Prostate gland (tissue), 2 donors: ENCODE results near the gene KLHL6. TPM values are rescaled to one million over a fixed set of nuclear protein-coding genes. Genes with fewer than 3 reads are reported as not detected.

Experiments used
- DNase-seq: peaks from one replicate; pipeline ENCODE4 v3.0.0-alpha.2; 2019; ENCODE audit warnings: low spot score
- H3K27ac ChIP-seq, 2 donors: fragments of 200-600 bp; sonication (generic); 2 replicates each; pipeline ENCODE4 v1.5.1; 2017 to 2019
- H3K27me3 ChIP-seq: fragments of 200-600 bp; sonication (generic); replicated peaks from 2 replicates; pipeline ENCODE4 v1.5.1; 2019; ENCODE audit not compliant: insufficient read depth
- H3K36me3 ChIP-seq, 2 donors: fragments of 200-600 bp; sonication (generic); 1 replicate in 1 of 2; 2 replicates in 1 of 2; pipeline versions ENCODE4 v1.5.1 to v1.8.1; 2017 to 2019
- H3K4me1 ChIP-seq: fragments of 200-600 bp; sonication (generic); replicated peaks from 2 replicates; pipeline ENCODE4 v1.5.1; 2019
- H3K4me3 ChIP-seq, 2 donors: fragments of 200-600 bp; sonication (generic); 2 replicates each; pipeline ENCODE4 v1.5.1; 2017 to 2019
- H3K9me3 ChIP-seq: fragments of 200-600 bp; sonication (generic); 2 replicates; pipeline ENCODE4 v1.5.1; 2017
- CTCF ChIP-seq, 4 experiments: fragments of 200-600 bp in 2 of 4; fragments of 450-650 bp in 2 of 4; sonication (generic) in 2 of 4; IDR thresholded peaks; 1 replicate in 3 of 4; 2 replicates in 1 of 4; pipeline ENCODE4 v1.5.1; 2016 to 2019; ENCODE audit warnings: antibody characterized with exemption in 4 of 4, mild to moderate bottlenecking in 2 of 4, moderate library complexity in 2 of 4
- POLR2A ChIP-seq: fragments of 450-650 bp; IDR thresholded peaks from one replicate; pipeline ENCODE4 v1.6.1; 2016; ENCODE audit warnings: antibody characterized with exemption, mild to moderate bottlenecking
- POLR2AphosphoS5 ChIP-seq: sonication (generic); formaldehyde crosslinking; IDR thresholded peaks from one replicate; pipeline ENCODE4 v1.6.1; 2017; ENCODE audit warnings: antibody characterized with exemption
- WGBS: methylation state at CpG from one replicate; pipeline ENCODE4 v1.1.5; 2018; 5-methylcytosine and 5-hydroxymethylcytosine counted together
- intact Hi-C: fragments of 100-400 bp; cut with DNase I; formaldehyde crosslinking; loops from one replicate; pipeline ENCODE4 v1.14.2; 2022
- total RNA-seq, 2 donors: library from RNA; depleted of rRNA; stranded (reverse); fragments of >200 nt; gene quantifications; one replicate each; pipeline ENCODE4 v1.1.0, GENCODE V29; 2016

KLHL6 gene
- total RNA-seq = 1 to 10 TPM; 1.0 to 1.2 TPM

- Histone ChIP-seq H3K27me3 (no peaks in the 10 kb centered on the region), H3K4me1 (no peaks in the 10 kb centered on the region), H3K4me3 (no peak within 1 kb of the TSS), H3K9me3 (no peaks in the 10 kb centered on the region), H3K36me3 (no peaks in the 10 kb centered on the region), H3K27ac (no peak within 1 kb of the TSS)
- no peak for DNase-seq
- TF ChIP-seq POLR2AphosphoS5 (no peak), POLR2A (no peak), CTCF (IDR thresholded peaks at IDR 0.05) (no peak)
- 59% methylated on average over 9 of the region's 9 CpGs for WGBS
- intact Hi-C loops = no loop called here
Measured at GRCh38 chr3:183555541-183556081, at the start of gene KLHL6. KLHL6 (minus strand) TSS chr3:183555706; CDS start chr3:183555653, 53 bp downstream.

GRCh38 chr3:183597959-183598358 is 42.5 kb upstream of the KLHL6 start:
- no peak overlapping the region for H3K4me3 ChIP-seq
- H3K27ac ChIP-seq = no peak overlapping the region
- intact Hi-C loops = no loop called here

GRCh38 chr3:183594636-183595035 is 39.1 kb upstream of the KLHL6 start:
- WGBS = 98% methylated on average over 2 of the region's 2 CpGs
- no peak for DNase-seq

More at GRCh38 chr3:183597959-183598358, 42.5 kb upstream of the KLHL6 start:
- no peak for DNase-seq
- Histone ChIP-seq H3K9me3 (no peaks in the 10 kb centered on the region), H3K36me3 (no peaks in the 10 kb centered on the region), H3K4me1 (no peaks in the 10 kb centered on the region), H3K27me3 (no peaks in the 10 kb centered on the region)
- no peak for TF ChIP-seq POLR2AphosphoS5
- no peak for TF ChIP-seq POLR2A
- TF ChIP-seq CTCF (IDR thresholded peaks at IDR 0.05) = no peak
- WGBS = 45% methylated on average over 1 of the region's 1 CpG

GRCh38 chr3:183592821-183593220 is 37.3 kb upstream of the KLHL6 start:
- H3K27ac ChIP-seq = no peak overlapping the region
- no peak overlapping the region for H3K4me3 ChIP-seq
- TF ChIP-seq POLR2A (no peak), CTCF (IDR thresholded peaks at IDR 0.05) (no peak), POLR2AphosphoS5 (no peak)
- DNase-seq = no peak
- H3K4me1 ChIP-seq = no peaks in the 10 kb centered on the region
- WGBS = 95% methylated on average over 7 of the region's 7 CpGs
- intact Hi-C loops = no loop called here
- H3K9me3 ChIP-seq = no peaks in the 10 kb centered on the region
- no peaks in the 10 kb centered on the region for H3K36me3 ChIP-seq
- no peaks in the 10 kb centered on the region for H3K27me3 ChIP-seq

More at GRCh38 chr3:183594636-183595035, 39.1 kb upstream of the KLHL6 start:
- Histone ChIP-seq H3K4me3 (no peak overlapping the region), H3K27me3 (no peaks in the 10 kb centered on the region), H3K36me3 (no peaks in the 10 kb centered on the region), H3K9me3 (no peaks in the 10 kb centered on the region), H3K4me1 (no peaks in the 10 kb centered on the region), H3K27ac (no peak overlapping the region)
- TF ChIP-seq POLR2AphosphoS5 (no peak), POLR2A (no peak), CTCF (IDR thresholded peaks at IDR 0.05) (no peak)
- intact Hi-C loops = no loop called here

- intact Hi-C loops = no loop called here
- H3K27ac ChIP-seq = no peak overlapping the region
- no peak overlapping the region for H3K4me3 ChIP-seq
- DNase-seq = no peak
- 75% methylated on average over 6 of the region's 6 CpGs for WGBS
- TF ChIP-seq POLR2AphosphoS5 (no peak), CTCF (IDR thresholded peaks at IDR 0.05) (no peak), POLR2A (no peak)
- H3K9me3 ChIP-seq = no peaks in the 10 kb centered on the region
- no peaks in the 10 kb centered on the region for H3K36me3 ChIP-seq
- no peaks in the 10 kb centered on the region for H3K27me3 ChIP-seq
- H3K4me1 ChIP-seq = no peaks in the 10 kb centered on the region
Measured at GRCh38 chr3:183591881-183592521, 36.5 kb upstream of the KLHL6 start.
